Fibroblast of lung (primary cell): ENCODE results near the gene RRH.

Experiments used
- EZH2 ChIP-seq: IDR thresholded peaks from 2 replicates; pipeline ENCODE4 v1.5.1; 2012; ENCODE audit warnings: low read length, control low read depth, mild to moderate bottlenecking; ENCODE audit errors: missing control alignments
- TF ChIP-seq, protein P1 (sequence below), 2 donors: IDR thresholded peaks in 1 of 2; conservative IDR thresholded peaks in 1 of 2; 1 replicate in 1 of 2; 2 replicates in 1 of 2; pipeline ENCODE4 v1.5.1; 2011 to 2012; ENCODE audit warnings: low read length in 2 of 2, control low read depth in 1 of 2, inconsistent platforms in 1 of 2, low read depth in 1 of 2, mild to moderate bottlenecking in 1 of 2

DNA sequence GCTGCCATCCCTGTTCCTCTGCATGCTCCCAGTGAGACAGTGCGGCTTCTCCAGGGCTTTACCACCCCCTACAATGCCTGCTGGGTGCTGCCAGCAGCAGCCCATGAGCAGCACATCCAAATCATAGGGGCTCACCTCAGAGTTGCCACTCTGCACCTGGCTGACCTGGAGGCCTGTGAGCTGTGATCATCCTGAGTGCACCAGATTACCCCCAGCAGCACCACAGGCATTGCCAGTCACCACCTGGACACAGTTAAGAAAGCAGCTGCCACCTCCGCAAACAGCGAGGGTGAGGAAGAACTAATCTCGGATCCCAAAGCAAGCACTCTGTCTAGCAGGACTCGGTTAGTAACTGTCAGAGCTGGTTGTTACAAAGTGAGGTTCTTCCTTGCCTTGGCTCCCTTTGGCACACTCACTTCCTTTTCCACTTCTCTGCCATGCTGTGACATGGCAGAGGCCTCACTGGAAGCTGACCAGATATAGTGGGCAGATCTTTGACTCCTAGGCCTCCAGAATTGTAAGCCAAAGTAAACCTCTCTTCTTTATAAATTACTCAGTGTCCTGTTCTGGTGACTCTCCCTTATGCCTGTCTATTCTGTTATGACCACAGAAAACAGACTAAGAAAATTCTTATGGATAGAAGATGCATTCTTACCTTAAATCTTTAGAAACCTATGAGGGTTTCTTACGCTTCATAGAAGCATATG is 45.3 kb downstream of the RRH start:
- TF ChIP-seq, protein P1, sequence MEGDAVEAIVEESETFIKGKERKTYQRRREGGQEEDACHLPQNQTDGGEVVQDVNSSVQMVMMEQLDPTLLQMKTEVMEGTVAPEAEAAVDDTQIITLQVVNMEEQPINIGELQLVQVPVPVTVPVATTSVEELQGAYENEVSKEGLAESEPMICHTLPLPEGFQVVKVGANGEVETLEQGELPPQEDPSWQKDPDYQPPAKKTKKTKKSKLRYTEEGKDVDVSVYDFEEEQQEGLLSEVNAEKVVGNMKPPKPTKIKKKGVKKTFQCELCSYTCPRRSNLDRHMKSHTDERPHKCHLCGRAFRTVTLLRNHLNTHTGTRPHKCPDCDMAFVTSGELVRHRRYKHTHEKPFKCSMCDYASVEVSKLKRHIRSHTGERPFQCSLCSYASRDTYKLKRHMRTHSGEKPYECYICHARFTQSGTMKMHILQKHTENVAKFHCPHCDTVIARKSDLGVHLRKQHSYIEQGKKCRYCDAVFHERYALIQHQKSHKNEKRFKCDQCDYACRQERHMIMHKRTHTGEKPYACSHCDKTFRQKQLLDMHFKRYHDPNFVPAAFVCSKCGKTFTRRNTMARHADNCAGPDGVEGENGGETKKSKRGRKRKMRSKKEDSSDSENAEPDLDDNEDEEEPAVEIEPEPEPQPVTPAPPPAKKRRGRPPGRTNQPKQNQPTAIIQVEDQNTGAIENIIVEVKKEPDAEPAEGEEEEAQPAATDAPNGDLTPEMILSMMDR (conservative IDR thresholded peaks at IDR 0.05 in 1 of 2, IDR thresholded peaks at IDR 0.05 in 1 of 2; ENCODE audit: low read depth in 1 of 2, low read length in 2 of 2): no peak
- TF ChIP-seq EZH2: no peak
